SK-N-SH treated with all-trans-retinoic acid at 6 μM for 48 hours (cell line): ENCODE measurements around the gene DDX10.

Experiments
- ATAC-seq: fragments of 200-7000 bp; cut with Tn5 transposase; 3 replicates; pipeline ENCODE4 v1.9.1; 2020; ENCODE audit warnings: mild to moderate bottlenecking, moderate library complexity
- ARNTL ChIP-seq: fragments of 450-650 bp; formaldehyde crosslinking; IDR thresholded peaks from 2 replicates; pipeline ENCODE4 v1.5.0; 2020; ENCODE audit warnings: low read depth, mild to moderate bottlenecking, moderate library complexity, borderline replicate concordance
- BACH2 ChIP-seq: fragments of 250-450 bp; sonication (Bioruptor Pico); IDR thresholded peaks from 2 replicates; pipeline ENCODE4 v1.9.0; 2021; ENCODE audit warnings: mild to moderate bottlenecking, borderline replicate concordance
- CREB5 ChIP-seq: fragments of 250-450 bp; sonication (Bioruptor Pico); IDR thresholded peaks from 2 replicates; pipeline ENCODE4 v1.5.1; 2020; ENCODE audit warnings: low read depth, mild to moderate bottlenecking, moderate library complexity
- CSRNP3 ChIP-seq: fragments of 250-450 bp; sonication (Bioruptor Pico); IDR thresholded peaks from 2 replicates; pipeline ENCODE4 v1.5.1; 2021; ENCODE audit warnings: mild to moderate bottlenecking, moderate library complexity
- GLIS3 ChIP-seq: fragments of 250-450 bp; sonication (Bioruptor Pico); IDR thresholded peaks from 2 replicates; pipeline ENCODE4 v1.5.0; 2020; ENCODE audit warnings: mild to moderate bottlenecking, moderate library complexity
- ISL1 ChIP-seq: fragments of 250-450 bp; sonication (Bioruptor Pico); IDR thresholded peaks from 2 replicates; pipeline ENCODE4 v2.1.2; 2022; ENCODE audit warnings: mild to moderate bottlenecking, moderate library complexity
- OSR1 ChIP-seq: fragments of 250-450 bp; sonication (Bioruptor Pico); IDR thresholded peaks from 2 replicates; pipeline ENCODE4 v1.8.0; 2022; ENCODE audit warnings: moderate library complexity, mild to moderate bottlenecking, inconsistent platforms
- PATZ1 ChIP-seq: fragments of 250-450 bp; sonication (Bioruptor Pico); IDR thresholded peaks from 2 replicates; pipeline ENCODE4 v1.8.0; 2020; ENCODE audit warnings: mild to moderate bottlenecking, moderate library complexity, borderline replicate concordance
- POU6F1 ChIP-seq: fragments of 250-450 bp; sonication (Bioruptor Pico); IDR thresholded peaks from 2 replicates; pipeline ENCODE4 v1.8.0; 2021; ENCODE audit warnings: low read depth, mild to moderate bottlenecking, moderate library complexity, borderline replicate concordance
- PPARA ChIP-seq: fragments of 250-450 bp; sonication (Bioruptor Pico); IDR thresholded peaks from 2 replicates; pipeline ENCODE4 v1.5.0; 2020; ENCODE audit warnings: mild to moderate bottlenecking, borderline replicate concordance
- RARB ChIP-seq: fragments of 250-450 bp; sonication (Bioruptor Pico); IDR thresholded peaks from 2 replicates; pipeline ENCODE4 v1.8.0; 2021; ENCODE audit warnings: mild to moderate bottlenecking, moderate library complexity
- TCF4 ChIP-seq: fragments of 250-450 bp; sonication (Bioruptor Pico); IDR thresholded peaks from 2 replicates; pipeline ENCODE4 v1.8.0; 2021; ENCODE audit warnings: mild to moderate bottlenecking, moderate library complexity, borderline replicate concordance
- TOX ChIP-seq: fragments of 250-450 bp; sonication (Bioruptor Pico); IDR thresholded peaks from 2 replicates; pipeline ENCODE4 v1.8.0; 2021; ENCODE audit warnings: mild to moderate bottlenecking, moderate library complexity, borderline replicate concordance
- ZFP30 ChIP-seq: fragments of 450-650 bp; formaldehyde crosslinking; IDR thresholded peaks from 2 replicates; pipeline ENCODE4 v1.5.0; 2022; ENCODE audit warnings: mild to moderate bottlenecking, moderate library complexity
- ZNF565 ChIP-seq: fragments of 450-650 bp; formaldehyde crosslinking; conservative IDR thresholded peaks from 2 replicates; pipeline ENCODE4 v1.5.0; 2020; ENCODE audit warnings: low read depth, mild to moderate bottlenecking, moderate library complexity
- ZNF70 ChIP-seq: fragments of 450-650 bp; formaldehyde crosslinking; IDR thresholded peaks from 2 replicates; pipeline ENCODE4 v1.5.0; 2020; ENCODE audit warnings: mild to moderate bottlenecking, moderate library complexity

Gene DDX10

GRCh38 chr11:108669711-108670110 lies 4.8 kb downstream of the DDX10 start:
- TF ChIP-seq CSRNP3 (CRISPR knock-in tag) (no peak), ZNF70 (no peak)
- no peak for ATAC-seq

- no peak for ATAC-seq
- TF ChIP-seq RARB (CRISPR knock-in tag) (no peak), CREB5 (CRISPR knock-in tag) (no peak), CSRNP3 (CRISPR knock-in tag) (no peak), ZFP30 (no peak), OSR1 (CRISPR knock-in tag) (no peak), PATZ1 (CRISPR knock-in tag) (no peak), GLIS3 (CRISPR knock-in tag) (no peak), PPARA (CRISPR knock-in tag) (no peak), BACH2 (CRISPR knock-in tag) (no peak), ZNF565 (CRISPR knock-in tag) (no peak)
Measured at GRCh38 chr11:108670451-108670850, 5.6 kb downstream of the DDX10 start.

- no peak for TF ChIP-seq ZNF70
- 0 out of 2 replicates have a peak, but pooled peaks have one; percentile 10 for TF ChIP-seq ISL1 (CRISPR knock-in tag)
- TF ChIP-seq, all 23 proteins: peak for 1
- ATAC-seq = peak; percentile 69
Measured at GRCh38 chr11:108672113-108672512, 7.2 kb downstream of the DDX10 start.

GRCh38 chr11:108672786-108673185 lies 7.9 kb downstream of the DDX10 start:
- TF ChIP-seq TCF4 (CRISPR knock-in tag) (no peak), POU6F1 (CRISPR knock-in tag) (no peak), ZNF70 (no peak), GLIS3 (CRISPR knock-in tag) (no peak), TOX (CRISPR knock-in tag) (no peak)
- ATAC-seq = no peak

GRCh38 chr11:108679045-108679444 lies 14.2 kb downstream of the DDX10 start:
- no peak for TF ChIP-seq CREB5 (CRISPR knock-in tag)
- no peak for TF ChIP-seq ZFP30
- no peak for TF ChIP-seq ISL1 (CRISPR knock-in tag)
- no peak for TF ChIP-seq PATZ1 (CRISPR knock-in tag)
- TF ChIP-seq ZNF565 (CRISPR knock-in tag) = no peak
- TF ChIP-seq ARNTL (CRISPR knock-in tag) = no peak
- no peak for TF ChIP-seq PPARA (CRISPR knock-in tag)
- no peak for TF ChIP-seq POU6F1 (CRISPR knock-in tag)
- ATAC-seq = no peak
